ENCODE measurements around the gene GSK3B. TPM values are rescaled to one million over a fixed set of nuclear protein-coding genes. Genes with fewer than 3 reads are reported as not detected.

Gene GSK3B
- total and polyA plus RNA-seq, 2 experiments from 2014 or later, result 29.0 to 45.3 TPM

DNA sequence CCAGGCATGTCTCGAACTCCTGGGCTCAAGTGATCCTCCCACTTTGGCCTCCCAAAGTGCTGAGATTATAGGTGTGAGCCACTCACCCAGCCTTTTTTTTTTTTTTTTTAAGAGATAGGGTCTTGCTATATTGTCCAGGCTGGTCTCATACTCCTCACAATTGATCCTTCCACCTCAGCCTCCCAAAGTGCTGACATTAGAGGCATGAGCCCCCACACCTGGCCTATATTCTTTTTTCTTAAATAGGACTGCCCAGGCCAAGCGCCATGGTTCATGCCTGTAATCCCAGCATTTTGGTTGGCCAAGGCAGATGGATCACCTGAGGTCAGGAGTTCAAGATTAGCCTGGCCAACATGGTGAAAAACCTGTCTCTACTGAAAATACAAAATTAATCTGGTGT is 299.8 kb downstream of the GSK3B start:
- no peak overlapping the region for H3K27ac ChIP-seq (ENCODE audit: low read depth)
- H3K27ac Mint-ChIP-seq, result no peak overlapping the region
- DNase-seq (ENCODE audit: low spot score) (no peak), ATAC-seq (no peak)
- peaks cover 9% of the 10 kb centered on the region; the same call in 1 of the 2 replicates for H3K4me1 ChIP-seq (ENCODE audit: insufficient read depth)
- H4K20me1 ChIP-seq (replicated peaks; ENCODE audit: insufficient read depth), result no peaks in the 10 kb centered on the region
- no peak overlapping the region for H3K4me3 ChIP-seq
- no peaks in the 10 kb centered on the region for H3K79me2 ChIP-seq (replicated peaks; ENCODE audit: insufficient read depth)
- H3K36me3 ChIP-seq (ENCODE audit: insufficient read depth), result no peaks in the 10 kb centered on the region
- no peaks in the 10 kb centered on the region for H3K9me3 Mint-ChIP-seq
- H3K4me1 Mint-ChIP-seq, result peaks cover 11% of the 10 kb centered on the region
- peaks cover 5% of the 10 kb centered on the region for H3K27me3 Mint-ChIP-seq (ENCODE audit: insufficient read depth, low read depth, poor library complexity)
- H2AFZ ChIP-seq, result no peak overlapping the region; the same call in 1 of the 2 replicates
- H3K36me3 Mint-ChIP-seq (ENCODE audit: low read depth), result no peaks in the 10 kb centered on the region
- TF ChIP-seq, protein P1, sequence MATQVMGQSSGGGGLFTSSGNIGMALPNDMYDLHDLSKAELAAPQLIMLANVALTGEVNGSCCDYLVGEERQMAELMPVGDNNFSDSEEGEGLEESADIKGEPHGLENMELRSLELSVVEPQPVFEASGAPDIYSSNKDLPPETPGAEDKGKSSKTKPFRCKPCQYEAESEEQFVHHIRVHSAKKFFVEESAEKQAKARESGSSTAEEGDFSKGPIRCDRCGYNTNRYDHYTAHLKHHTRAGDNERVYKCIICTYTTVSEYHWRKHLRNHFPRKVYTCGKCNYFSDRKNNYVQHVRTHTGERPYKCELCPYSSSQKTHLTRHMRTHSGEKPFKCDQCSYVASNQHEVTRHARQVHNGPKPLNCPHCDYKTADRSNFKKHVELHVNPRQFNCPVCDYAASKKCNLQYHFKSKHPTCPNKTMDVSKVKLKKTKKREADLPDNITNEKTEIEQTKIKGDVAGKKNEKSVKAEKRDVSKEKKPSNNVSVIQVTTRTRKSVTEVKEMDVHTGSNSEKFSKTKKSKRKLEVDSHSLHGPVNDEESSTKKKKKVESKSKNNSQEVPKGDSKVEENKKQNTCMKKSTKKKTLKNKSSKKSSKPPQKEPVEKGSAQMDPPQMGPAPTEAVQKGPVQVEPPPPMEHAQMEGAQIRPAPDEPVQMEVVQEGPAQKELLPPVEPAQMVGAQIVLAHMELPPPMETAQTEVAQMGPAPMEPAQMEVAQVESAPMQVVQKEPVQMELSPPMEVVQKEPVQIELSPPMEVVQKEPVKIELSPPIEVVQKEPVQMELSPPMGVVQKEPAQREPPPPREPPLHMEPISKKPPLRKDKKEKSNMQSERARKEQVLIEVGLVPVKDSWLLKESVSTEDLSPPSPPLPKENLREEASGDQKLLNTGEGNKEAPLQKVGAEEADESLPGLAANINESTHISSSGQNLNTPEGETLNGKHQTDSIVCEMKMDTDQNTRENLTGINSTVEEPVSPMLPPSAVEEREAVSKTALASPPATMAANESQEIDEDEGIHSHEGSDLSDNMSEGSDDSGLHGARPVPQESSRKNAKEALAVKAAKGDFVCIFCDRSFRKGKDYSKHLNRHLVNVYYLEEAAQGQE (IDR thresholded peaks at IDR 0.05; ENCODE audit: unreplicated experiment), result no peak
- TF ChIP-seq, protein P2, sequence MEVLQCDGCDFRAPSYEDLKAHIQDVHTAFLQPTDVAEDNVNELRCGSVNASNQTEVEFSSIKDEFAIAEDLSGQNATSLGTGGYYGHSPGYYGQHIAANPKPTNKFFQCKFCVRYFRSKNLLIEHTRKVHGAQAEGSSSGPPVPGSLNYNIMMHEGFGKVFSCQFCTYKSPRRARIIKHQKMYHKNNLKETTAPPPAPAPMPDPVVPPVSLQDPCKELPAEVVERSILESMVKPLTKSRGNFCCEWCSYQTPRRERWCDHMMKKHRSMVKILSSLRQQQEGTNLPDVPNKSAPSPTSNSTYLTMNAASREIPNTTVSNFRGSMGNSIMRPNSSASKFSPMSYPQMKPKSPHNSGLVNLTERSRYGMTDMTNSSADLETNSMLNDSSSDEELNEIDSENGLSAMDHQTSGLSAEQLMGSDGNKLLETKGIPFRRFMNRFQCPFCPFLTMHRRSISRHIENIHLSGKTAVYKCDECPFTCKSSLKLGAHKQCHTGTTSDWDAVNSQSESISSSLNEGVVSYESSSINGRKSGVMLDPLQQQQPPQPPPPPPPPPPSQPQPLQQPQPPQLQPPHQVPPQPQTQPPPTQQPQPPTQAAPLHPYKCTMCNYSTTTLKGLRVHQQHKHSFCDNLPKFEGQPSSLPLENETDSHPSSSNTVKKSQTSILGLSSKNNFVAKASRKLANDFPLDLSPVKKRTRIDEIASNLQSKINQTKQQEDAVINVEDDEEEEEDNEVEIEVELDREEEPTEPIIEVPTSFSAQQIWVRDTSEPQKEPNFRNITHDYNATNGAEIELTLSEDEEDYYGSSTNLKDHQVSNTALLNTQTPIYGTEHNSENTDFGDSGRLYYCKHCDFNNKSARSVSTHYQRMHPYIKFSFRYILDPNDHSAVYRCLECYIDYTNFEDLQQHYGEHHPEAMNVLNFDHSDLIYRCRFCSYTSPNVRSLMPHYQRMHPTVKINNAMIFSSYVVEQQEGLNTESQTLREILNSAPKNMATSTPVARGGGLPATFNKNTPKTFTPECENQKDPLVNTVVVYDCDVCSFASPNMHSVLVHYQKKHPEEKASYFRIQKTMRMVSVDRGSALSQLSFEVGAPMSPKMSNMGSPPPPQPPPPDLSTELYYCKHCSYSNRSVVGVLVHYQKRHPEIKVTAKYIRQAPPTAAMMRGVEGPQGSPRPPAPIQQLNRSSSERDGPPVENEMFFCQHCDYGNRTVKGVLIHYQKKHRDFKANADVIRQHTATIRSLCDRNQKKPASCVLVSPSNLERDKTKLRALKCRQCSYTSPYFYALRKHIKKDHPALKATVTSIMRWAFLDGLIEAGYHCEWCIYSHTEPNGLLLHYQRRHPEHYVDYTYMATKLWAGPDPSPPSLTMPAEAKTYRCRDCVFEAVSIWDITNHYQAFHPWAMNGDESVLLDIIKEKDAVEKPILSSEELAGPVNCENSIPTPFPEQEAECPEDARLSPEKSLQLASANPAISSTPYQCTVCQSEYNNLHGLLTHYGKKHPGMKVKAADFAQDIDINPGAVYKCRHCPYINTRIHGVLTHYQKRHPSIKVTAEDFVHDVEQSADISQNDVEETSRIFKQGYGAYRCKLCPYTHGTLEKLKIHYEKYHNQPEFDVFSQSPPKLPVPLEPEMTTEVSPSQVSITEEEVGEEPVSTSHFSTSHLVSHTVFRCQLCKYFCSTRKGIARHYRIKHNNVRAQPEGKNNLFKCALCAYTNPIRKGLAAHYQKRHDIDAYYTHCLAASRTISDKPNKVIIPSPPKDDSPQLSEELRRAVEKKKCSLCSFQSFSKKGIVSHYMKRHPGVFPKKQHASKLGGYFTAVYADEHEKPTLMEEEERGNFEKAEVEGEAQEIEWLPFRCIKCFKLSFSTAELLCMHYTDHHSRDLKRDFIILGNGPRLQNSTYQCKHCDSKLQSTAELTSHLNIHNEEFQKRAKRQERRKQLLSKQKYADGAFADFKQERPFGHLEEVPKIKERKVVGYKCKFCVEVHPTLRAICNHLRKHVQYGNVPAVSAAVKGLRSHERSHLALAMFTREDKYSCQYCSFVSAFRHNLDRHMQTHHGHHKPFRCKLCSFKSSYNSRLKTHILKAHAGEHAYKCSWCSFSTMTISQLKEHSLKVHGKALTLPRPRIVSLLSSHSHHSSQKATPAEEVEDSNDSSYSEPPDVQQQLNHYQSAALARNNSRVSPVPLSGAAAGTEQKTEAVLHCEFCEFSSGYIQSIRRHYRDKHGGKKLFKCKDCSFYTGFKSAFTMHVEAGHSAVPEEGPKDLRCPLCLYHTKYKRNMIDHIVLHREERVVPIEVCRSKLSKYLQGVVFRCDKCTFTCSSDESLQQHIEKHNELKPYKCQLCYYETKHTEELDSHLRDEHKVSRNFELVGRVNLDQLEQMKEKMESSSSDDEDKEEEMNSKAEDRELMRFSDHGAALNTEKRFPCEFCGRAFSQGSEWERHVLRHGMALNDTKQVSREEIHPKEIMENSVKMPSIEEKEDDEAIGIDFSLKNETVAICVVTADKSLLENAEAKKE (CRISPR knock-in tag; IDR thresholded peaks at IDR 0.05), result no peak
- TF ChIP-seq, protein P3, sequence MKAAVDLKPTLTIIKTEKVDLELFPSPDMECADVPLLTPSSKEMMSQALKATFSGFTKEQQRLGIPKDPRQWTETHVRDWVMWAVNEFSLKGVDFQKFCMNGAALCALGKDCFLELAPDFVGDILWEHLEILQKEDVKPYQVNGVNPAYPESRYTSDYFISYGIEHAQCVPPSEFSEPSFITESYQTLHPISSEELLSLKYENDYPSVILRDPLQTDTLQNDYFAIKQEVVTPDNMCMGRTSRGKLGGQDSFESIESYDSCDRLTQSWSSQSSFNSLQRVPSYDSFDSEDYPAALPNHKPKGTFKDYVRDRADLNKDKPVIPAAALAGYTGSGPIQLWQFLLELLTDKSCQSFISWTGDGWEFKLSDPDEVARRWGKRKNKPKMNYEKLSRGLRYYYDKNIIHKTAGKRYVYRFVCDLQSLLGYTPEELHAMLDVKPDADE (IDR thresholded peaks at IDR 0.05), result no peak
- TF ChIP-seq, protein P4, sequence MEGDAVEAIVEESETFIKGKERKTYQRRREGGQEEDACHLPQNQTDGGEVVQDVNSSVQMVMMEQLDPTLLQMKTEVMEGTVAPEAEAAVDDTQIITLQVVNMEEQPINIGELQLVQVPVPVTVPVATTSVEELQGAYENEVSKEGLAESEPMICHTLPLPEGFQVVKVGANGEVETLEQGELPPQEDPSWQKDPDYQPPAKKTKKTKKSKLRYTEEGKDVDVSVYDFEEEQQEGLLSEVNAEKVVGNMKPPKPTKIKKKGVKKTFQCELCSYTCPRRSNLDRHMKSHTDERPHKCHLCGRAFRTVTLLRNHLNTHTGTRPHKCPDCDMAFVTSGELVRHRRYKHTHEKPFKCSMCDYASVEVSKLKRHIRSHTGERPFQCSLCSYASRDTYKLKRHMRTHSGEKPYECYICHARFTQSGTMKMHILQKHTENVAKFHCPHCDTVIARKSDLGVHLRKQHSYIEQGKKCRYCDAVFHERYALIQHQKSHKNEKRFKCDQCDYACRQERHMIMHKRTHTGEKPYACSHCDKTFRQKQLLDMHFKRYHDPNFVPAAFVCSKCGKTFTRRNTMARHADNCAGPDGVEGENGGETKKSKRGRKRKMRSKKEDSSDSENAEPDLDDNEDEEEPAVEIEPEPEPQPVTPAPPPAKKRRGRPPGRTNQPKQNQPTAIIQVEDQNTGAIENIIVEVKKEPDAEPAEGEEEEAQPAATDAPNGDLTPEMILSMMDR (conservative IDR thresholded peaks at IDR 0.05; ENCODE audit: low read depth in 2 of 2), result no peak
- TF ChIP-seq ZNF331 (CRISPR knock-in tag; IDR thresholded peaks at IDR 0.05; ENCODE audit: low read depth), result no peak
- TF ChIP-seq POLR2AphosphoS5 (IDR thresholded peaks at IDR 0.05; ENCODE audit: low read depth), result no peak
- TF ChIP-seq JUNB (IDR thresholded peaks at IDR 0.05; ENCODE audit: unreplicated experiment), result no peak
- no peak for TF ChIP-seq EZH2 (IDR thresholded peaks at IDR 0.05; ENCODE audit: low read depth, unreplicated experiment)
- no peak for TF ChIP-seq EZH2phosphoT487 (IDR thresholded peaks at IDR 0.05; ENCODE audit: unreplicated experiment)
- no peak for TF ChIP-seq STAT1 (IDR thresholded peaks at IDR 0.05; ENCODE audit: unreplicated experiment)
- no peak for TF ChIP-seq CREB1 (CRISPR knock-in tag; IDR thresholded peaks at IDR 0.05; ENCODE audit: low read depth)
- no peak for TF ChIP-seq ZNF114 (CRISPR knock-in tag; IDR thresholded peaks at IDR 0.05)
- TF ChIP-seq NANOG (IDR thresholded peaks at IDR 0.05; ENCODE audit: borderline replicate concordance), result no peak
- no peak overlapping the region for H3K4me3 Mint-ChIP-seq
- H3K4me2 ChIP-seq, result no peak overlapping the region
- H3K9me2 ChIP-seq (ENCODE audit: insufficient read depth), result 0 out of 2 replicates have a peak, but pooled peaks cover 7% of the 10 kb centered on the region
- no peaks in the 10 kb centered on the region for H3K27me3 ChIP-seq (ENCODE audit: insufficient read depth)
- no peaks in the 10 kb centered on the region for H3F3A ChIP-seq (replicated peaks; ENCODE audit: low read depth)

Data from GM23338 (cell line).